DMS 273 treated with DMSO at 0.1 percent for 48 hours (cell line): ENCODE data around the gene FZD10.

ENCODE experiments used
- DNase-seq: peaks from one replicate; lab custom pipeline; 2025; lab: John Stamatoyannopoulos, UW

FZD10 gene

DNA sequence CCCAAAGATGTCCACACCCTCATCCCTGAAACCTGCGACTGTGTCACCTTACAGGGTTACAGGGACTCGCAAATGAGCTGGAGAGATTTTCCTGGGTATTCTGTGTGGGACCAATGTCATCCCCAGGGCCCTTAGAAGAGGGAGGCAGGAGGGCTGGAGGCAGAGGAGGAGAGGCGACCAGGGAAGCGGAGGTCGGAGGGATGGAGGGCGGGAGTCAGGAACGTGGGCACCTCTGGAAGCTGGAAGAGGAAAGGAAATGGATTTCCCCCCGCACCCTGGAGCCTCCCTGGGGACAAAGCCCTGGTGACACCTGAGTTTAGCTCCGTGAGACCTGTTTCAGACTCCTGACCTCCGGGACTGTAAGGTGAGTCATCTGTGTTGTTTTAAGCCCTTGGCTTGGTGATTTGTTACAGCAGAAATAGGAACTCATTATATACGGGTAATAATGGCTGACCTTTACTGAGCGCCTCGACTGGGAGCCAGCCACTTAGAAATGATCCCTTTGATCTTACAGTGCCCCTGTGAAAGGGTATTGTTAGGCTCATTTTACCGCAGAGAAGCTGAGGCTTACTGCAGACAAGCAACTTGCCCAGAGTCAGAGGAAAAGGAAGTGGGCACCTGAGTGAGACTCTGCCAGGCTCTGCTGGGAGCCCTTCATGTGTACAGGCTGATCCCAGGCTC, 29.3 kb upstream of the FZD10 start:
- DNase-seq, result no peak

GRCh38 chr12:130133851-130134562, 28.3 kb upstream of the FZD10 start:
- DNase-seq, result no peak

DNA sequence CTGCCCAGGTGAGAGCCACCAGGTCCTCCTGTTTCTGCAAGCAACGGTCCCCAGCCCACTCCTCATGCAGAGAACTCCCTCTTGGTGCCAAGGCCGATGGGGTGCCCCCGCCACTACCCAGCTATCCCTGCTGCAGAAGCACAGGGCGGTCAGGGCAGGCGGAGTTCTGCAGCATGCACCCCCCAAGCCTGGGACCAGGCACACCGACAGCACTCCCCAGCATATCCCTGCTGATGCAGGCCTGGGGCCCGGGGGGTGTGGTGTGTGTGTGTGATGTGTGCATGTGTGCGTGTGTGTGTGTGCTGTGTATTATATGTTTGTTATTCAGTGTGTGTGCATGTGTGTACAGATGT, 27.7 kb upstream of the FZD10 start:
- DNase-seq, result no peak

GRCh38 chr12:130136509-130137039, 25.7 kb upstream of the FZD10 start:
- no peak for DNase-seq

- DNase-seq, result no peak
These were observed 24.9 kb upstream of the FZD10 start for GRCh38 chr12:130137040-130138018.

DNA sequence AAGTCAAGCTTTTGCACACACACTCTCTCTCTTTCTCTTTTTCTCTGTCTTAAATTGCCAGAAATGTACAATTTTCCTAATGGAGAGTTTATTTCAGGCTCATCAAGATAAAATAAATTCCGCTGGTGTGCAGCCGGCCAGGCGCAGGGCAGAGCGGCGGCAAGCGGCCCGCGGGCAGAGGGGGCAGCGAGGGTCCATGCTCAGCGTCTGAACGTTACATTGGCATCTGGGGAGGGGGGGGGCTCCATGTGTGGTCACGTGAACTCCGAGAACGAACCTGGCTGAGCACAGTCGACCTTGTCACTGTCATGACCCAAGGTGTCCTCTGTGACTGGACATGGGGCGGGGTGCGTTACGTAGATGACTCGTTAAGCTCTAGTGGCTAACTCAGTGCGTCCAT, 23.8 kb upstream of the FZD10 start:
- DNase-seq, result no peak

- DNase-seq, result no peak
These were observed 22.5 kb upstream of the FZD10 start for GRCh38 chr12:130139567-130140421.

- no peak for DNase-seq
These were observed 21.2 kb upstream of the FZD10 start for GRCh38 chr12:130141105-130141504.

GRCh38 chr12:130141901-130142683, 20.2 kb upstream of the FZD10 start:
- DNase-seq, result no peak

- DNase-seq, result no peak
These were observed 19.5 kb upstream of the FZD10 start for GRCh38 chr12:130142736-130143135.

DNA sequence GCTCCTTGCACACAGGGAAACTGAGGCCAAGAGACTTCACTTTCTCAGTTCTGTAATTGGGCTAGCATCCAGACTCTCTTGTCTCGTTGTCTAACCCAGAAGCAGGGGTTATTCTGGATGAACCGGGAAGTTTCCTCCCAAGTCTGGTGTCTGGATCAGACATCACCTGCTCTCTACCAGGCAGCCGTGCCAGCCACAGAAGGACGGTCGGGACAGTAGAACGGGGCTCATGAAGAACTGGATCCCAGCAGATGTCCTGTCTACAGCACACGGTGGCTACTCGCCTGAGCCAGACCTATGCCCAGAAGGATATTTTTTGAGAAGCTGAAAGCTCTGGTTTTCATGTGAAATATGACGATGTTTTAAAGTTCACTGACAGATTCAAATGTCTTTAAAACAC, 19.1 kb upstream of the FZD10 start:
- no peak for DNase-seq

DNA sequence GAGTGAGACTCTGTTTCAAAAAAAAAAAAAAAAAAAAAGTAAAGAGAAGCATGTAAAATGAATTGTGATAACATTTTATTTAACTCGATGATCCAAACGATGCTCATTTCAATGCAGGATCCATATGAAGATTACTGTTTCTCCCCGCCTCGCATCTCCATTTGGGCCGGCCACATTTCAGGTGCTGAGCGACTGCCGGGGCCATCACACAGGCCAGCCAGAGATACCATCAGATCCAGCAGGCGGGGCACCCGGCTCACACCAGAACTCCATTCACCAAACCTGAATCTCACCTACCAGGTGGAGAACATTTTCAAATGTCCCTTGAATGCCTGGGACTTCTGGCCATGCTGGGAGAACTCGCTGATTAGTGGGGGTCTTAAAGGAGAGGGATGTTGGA, 18.0 kb upstream of the FZD10 start:
- no peak for DNase-seq

GRCh38 chr12:130145731-130146130, 16.5 kb upstream of the FZD10 start:
- DNase-seq, result no peak

DNA sequence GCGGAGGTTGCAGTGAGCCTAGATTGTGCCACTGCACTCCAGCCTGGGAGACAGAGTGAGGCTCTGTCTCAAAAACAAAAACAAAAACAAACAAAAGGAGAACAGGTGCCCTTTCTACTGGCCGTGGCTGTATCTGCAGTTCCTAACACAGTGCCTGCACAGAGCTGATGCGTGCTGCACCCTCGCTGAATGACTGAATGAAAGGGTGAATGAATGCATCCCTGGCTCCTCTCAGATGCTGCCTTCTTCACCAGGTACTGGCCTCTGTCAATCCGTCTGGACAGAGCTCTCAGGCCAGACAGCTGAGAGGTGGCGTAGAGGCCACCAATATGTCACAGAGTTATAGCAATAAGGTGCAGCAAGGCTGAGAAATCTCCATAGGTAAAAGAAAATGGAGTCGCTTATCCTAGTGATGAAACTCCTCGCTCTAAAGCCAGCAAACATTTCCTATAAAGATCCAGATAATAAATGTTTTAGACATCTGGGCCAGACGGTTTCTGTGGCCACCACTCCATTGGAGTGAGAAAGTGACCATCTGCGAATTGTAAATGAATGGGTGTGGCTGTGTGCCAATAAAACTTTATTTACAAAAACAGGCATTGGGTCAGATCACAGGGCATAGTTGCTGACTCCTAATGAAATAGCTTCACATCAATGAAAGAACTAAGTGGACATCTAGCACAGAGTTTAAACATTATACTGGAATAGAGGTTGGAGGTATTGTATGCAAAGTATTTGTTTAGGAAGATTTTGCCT, 15.9 kb upstream of the FZD10 start:
- no peak for DNase-seq

DNA sequence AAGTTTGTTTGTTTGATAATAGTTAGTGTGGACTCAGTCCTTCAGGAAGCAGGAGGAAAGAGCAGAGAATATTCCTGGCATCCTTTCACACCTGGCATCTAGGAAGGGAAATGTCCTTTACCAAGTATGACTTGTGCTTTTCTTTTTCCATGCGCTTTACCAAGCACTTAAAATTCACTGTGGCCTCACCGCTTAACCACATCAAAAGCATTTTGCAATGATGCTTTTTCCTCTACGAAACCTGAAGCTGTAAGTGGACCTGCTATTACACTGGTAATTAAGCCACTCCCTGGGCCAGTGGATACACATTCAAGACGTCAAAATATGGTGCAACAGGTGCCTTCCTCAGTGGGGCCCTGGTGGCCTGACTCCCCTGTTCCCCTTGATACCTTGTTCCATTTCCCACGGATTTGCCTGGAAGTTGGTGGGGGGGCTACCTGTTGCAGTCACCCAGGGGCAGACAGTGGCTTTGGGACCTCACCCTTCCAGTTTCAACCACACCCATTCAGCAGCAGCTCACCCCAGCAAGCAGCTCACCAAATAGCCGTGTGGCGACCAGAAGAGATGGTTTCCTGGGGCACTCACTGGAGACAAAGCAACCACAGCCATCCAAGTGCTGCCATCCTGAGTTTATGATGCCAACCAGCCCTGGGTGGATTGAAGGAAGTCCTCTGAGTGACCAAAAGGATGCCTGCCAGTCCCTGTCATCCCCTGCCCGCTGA, 14.2 kb upstream of the FZD10 start:
- DNase-seq, result no peak

DNA sequence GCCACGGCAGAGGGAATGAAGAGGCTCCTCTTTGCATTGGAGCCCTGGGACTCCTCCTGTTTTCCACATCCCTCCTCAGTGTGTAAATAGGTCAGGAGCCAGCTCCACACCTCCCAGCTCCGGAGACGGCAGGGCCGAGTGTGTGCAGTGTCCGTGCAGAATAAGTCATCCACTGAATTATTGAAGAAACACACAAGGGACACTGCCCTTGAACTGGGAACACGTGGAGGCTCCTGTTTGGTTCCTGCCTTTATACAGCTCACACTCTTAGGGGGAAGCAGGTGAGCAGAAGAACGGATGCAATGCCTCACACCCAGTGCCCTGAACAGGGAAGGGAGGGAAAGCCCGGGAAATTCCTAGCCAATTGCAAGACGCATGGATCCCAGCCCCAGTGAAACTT, 10.4 kb upstream of the FZD10 start:
- no peak for DNase-seq

DNA sequence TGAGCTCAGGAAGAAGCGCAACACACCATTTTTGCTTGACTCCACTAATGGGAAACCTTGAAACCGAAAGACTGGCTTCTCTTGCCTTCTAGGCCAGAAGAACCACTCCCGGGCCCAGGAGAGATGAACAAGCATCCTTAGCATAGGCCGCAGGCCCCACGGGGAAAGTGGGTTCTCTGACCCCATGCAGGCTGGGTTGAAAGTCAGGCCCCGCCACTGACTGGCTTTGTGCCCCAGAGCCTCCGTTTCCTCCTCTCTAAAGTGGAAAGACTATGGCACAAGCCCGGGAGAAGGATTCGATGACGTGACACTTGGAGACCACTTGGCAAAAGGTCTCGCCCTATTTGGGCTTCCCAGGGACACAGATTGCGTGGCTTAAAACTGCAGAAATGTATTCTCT, 9.9 kb upstream of the FZD10 start:
- no peak for DNase-seq

- no peak for DNase-seq
These were observed 8.5 kb upstream of the FZD10 start for GRCh38 chr12:130153803-130154202.
